WTC11 (cell line): ENCODE measurements around the gene DIP2A. TPM values are rescaled to one million over a fixed set of nuclear protein-coding genes. Genes with fewer than 3 reads are reported as not detected.

Experiments used
- ATAC-seq: fragments of 200-7000 bp; cut with Tn5 transposase; 2 replicates; pipeline ENCODE4 v1.10.0; 2021; ENCODE audit warnings: mild to moderate bottlenecking, moderate library complexity
- CTCF ChIA-PET: fragments of 300-600 bp; sonication (Branson Sonifier 250); formaldehyde crosslinking; loops from one replicate; lab custom pipeline; 2021; ENCODE audit warnings: antibody characterized with exemption; lab: Charles Lee
- POLR2A ChIA-PET: fragments of 350-600 bp; sonication (Branson Sonifier 250); formaldehyde crosslinking; loops from one replicate; lab custom pipeline; 2021; ENCODE audit warnings: antibody characterized with exemption; lab: Charles Lee
- DNase-seq: peaks from one replicate; pipeline ENCODE4 v3.0.0; 2021; ENCODE audit warnings: low spot score
- H3K27ac Mint-ChIP-seq: 2 replicates; pipeline ENCODE4 v1.8.0; 2021; ENCODE audit warnings: mixed read lengths
- H3K27me3 Mint-ChIP-seq: 2 replicates; pipeline ENCODE4 v1.8.0; 2021; ENCODE audit warnings: low read depth, mild to moderate bottlenecking, moderate library complexity, mixed read lengths
- H3K36me3 Mint-ChIP-seq: 2 replicates; pipeline ENCODE4 v1.8.0; 2021; ENCODE audit warnings: mixed read lengths
- H3K4me1 Mint-ChIP-seq: 2 replicates; pipeline ENCODE4 v1.8.0; 2022; ENCODE audit warnings: mixed read lengths
- H3K4me3 Mint-ChIP-seq: 2 replicates; pipeline ENCODE4 v1.8.0; 2021; ENCODE audit warnings: mild to moderate bottlenecking, moderate library complexity, mixed read lengths
- H3K9me3 Mint-ChIP-seq: 2 replicates; pipeline ENCODE4 v1.8.0; 2021; ENCODE audit warnings: mixed read lengths
- CREB1 ChIP-seq: sonication (generic); formaldehyde crosslinking; IDR thresholded peaks from 2 replicates; pipeline ENCODE4 v1.8.0; 2023; ENCODE audit warnings: mild to moderate bottlenecking, missing genetic modification reagents
- EMX1 ChIP-seq: fragments of 250-450 bp; sonication (Bioruptor Pico); IDR thresholded peaks from 2 replicates; pipeline ENCODE4 v1.8.0; 2021; ENCODE audit warnings: mild to moderate bottlenecking
- ETV6 ChIP-seq: sonication (generic); formaldehyde crosslinking; IDR thresholded peaks from 2 replicates; pipeline ENCODE4 v1.8.1; 2022; ENCODE audit warnings: mild to moderate bottlenecking, missing genetic modification reagents
- GRHL2 ChIP-seq: fragments of 250-450 bp; sonication (Bioruptor Pico); IDR thresholded peaks from 2 replicates; pipeline ENCODE4 v1.8.0; 2022; ENCODE audit warnings: mild to moderate bottlenecking, moderate library complexity; ENCODE audit not compliant: insufficient replicate concordance, severe bottlenecking
- MXD4 ChIP-seq: fragments of 250-450 bp; sonication (Bioruptor Pico); IDR thresholded peaks from 2 replicates; pipeline ENCODE4 v1.8.0; 2021; ENCODE audit warnings: mild to moderate bottlenecking, moderate library complexity, borderline replicate concordance
- NFATC4 ChIP-seq: fragments of 250-450 bp; sonication (Bioruptor Pico); IDR thresholded peaks from 2 replicates; pipeline ENCODE4 v1.9.0; 2021; ENCODE audit warnings: mild to moderate bottlenecking
- RELA ChIP-seq: sonication (generic); formaldehyde crosslinking; IDR thresholded peaks from 2 replicates; pipeline ENCODE4 v1.8.1; 2022; ENCODE audit warnings: missing genetic modification reagents, mild to moderate bottlenecking, borderline replicate concordance
- SMAD4 ChIP-seq: sonication (generic); formaldehyde crosslinking; IDR thresholded peaks from 2 replicates; pipeline ENCODE4 v1.8.0; 2022; ENCODE audit warnings: mild to moderate bottlenecking, missing genetic modification reagents
- ZNF219 ChIP-seq: sonication (generic); formaldehyde crosslinking; IDR thresholded peaks from 2 replicates; pipeline ENCODE4 v1.8.0; 2023; ENCODE audit warnings: missing genetic modification reagents, mild to moderate bottlenecking, borderline replicate concordance
- ZNF232 ChIP-seq: sonication (generic); formaldehyde crosslinking; IDR thresholded peaks from 2 replicates; pipeline ENCODE4 v1.8.0; 2022; ENCODE audit warnings: mild to moderate bottlenecking, missing genetic modification reagents
- ZNF263 ChIP-seq: sonication (generic); formaldehyde crosslinking; IDR thresholded peaks from 2 replicates; pipeline ENCODE4 v1.8.1; 2022; ENCODE audit warnings: low read depth, mild to moderate bottlenecking, moderate library complexity, missing genetic modification reagents
- ZNF416 ChIP-seq: fragments of 250-450 bp; sonication (Bioruptor Pico); IDR thresholded peaks from 2 replicates; pipeline ENCODE4 v1.9.0; 2021; ENCODE audit warnings: mild to moderate bottlenecking, inconsistent platforms
- total RNA-seq: library from RNA; stranded (reverse); gene quantifications from 3 replicates; pipeline ENCODE4 v1.2.3, GENCODE V29; 2021
- TF ChIP-seq, protein P1 (sequence below): fragments of 250-450 bp; sonication (Bioruptor Pico); IDR thresholded peaks from 2 replicates; pipeline ENCODE4 v2.1.2; 2022; ENCODE audit warnings: mild to moderate bottlenecking, moderate library complexity
- TF ChIP-seq, protein P2 (sequence below): fragments of 250-450 bp; sonication (Bioruptor Pico); IDR thresholded peaks from 2 replicates; pipeline ENCODE4 v1.8.0; 2021; ENCODE audit warnings: mild to moderate bottlenecking
- TF ChIP-seq, protein P3 (sequence below): sonication (generic); formaldehyde crosslinking; IDR thresholded peaks from 2 replicates; pipeline ENCODE4 v1.8.1; 2022; ENCODE audit warnings: missing genetic modification reagents, borderline replicate concordance
- TF ChIP-seq, protein P4 (sequence below): sonication (generic); formaldehyde crosslinking; IDR thresholded peaks from 2 replicates; pipeline ENCODE4 v1.8.1; 2022; ENCODE audit warnings: low read depth, mild to moderate bottlenecking, moderate library complexity, missing genetic modification reagents, borderline replicate concordance
- TF ChIP-seq, protein P5 (sequence below): sonication (generic); formaldehyde crosslinking; IDR thresholded peaks from 2 replicates; pipeline ENCODE4 v1.8.1; 2023; ENCODE audit warnings: mild to moderate bottlenecking, missing genetic modification reagents, moderate library complexity
- TF ChIP-seq, protein P6 (sequence below): sonication (generic); formaldehyde crosslinking; IDR thresholded peaks from 2 replicates; pipeline ENCODE4 v1.8.0; 2023; ENCODE audit warnings: missing genetic modification reagents, mild to moderate bottlenecking, borderline replicate concordance
- TF ChIP-seq, protein P7 (sequence below): sonication (generic); formaldehyde crosslinking; IDR thresholded peaks from 2 replicates; pipeline ENCODE4 v1.8.0; 2022; ENCODE audit warnings: mild to moderate bottlenecking, missing genetic modification reagents

The DIP2A gene
- total RNA-seq, 1 experiment from 2014 or later: 39.4 TPM

DNA sequence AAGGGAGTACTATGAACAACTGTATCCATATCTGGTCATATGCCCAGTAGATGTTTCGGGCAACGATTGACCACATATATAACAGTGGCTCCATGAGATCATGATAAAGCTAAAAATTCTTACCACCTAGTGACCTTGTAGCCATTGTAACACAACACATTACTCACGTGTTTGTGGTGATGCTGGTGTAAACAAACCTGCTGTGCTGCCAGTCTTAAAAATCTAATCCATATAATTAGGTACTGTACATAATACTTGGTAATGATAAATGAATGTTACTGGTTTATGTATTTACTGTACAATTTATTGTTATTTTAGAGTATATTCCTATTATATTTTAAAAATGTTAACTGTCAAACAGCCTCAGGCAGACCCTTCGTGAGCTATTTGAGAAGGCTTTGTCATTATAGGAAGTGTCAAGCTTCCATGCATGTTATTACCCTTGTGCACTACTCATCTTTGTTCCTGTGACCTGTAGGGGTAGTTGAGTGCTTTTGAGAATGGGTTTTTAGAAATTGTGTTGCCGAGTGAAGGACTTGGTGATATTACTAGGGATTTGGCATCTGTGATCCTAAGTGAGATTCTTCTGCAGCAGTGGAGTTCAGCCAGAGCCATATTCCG is 23.6 kb downstream of the DIP2A start:
- Mint-ChIP-seq H3K9me3 (no peaks in the 10 kb centered on the region), H3K27ac (no peak overlapping the region)
- ATAC-seq (no peak), DNase-seq (no peak)
- no peak for TF ChIP-seq ETV6 (CRISPR knock-in tag)
- TF ChIP-seq SMAD4: no peak
- TF ChIP-seq, protein P1, sequence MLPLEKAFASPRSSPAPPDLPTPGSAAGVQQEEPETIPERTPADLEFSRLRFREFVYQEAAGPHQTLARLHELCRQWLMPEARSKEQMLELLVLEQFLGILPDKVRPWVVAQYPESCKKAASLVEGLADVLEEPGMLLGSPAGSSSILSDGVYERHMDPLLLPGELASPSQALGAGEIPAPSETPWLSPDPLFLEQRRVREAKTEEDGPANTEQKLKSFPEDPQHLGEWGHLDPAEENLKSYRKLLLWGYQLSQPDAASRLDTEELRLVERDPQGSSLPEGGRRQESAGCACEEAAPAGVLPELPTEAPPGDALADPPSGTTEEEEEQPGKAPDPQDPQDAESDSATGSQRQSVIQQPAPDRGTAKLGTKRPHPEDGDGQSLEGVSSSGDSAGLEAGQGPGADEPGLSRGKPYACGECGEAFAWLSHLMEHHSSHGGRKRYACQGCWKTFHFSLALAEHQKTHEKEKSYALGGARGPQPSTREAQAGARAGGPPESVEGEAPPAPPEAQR (CRISPR knock-in tag): no peak
- no peak for TF ChIP-seq MXD4
- no peak for TF ChIP-seq NFATC4 (CRISPR knock-in tag)
- no peak for TF ChIP-seq ZNF232
- TF ChIP-seq, protein P2, sequence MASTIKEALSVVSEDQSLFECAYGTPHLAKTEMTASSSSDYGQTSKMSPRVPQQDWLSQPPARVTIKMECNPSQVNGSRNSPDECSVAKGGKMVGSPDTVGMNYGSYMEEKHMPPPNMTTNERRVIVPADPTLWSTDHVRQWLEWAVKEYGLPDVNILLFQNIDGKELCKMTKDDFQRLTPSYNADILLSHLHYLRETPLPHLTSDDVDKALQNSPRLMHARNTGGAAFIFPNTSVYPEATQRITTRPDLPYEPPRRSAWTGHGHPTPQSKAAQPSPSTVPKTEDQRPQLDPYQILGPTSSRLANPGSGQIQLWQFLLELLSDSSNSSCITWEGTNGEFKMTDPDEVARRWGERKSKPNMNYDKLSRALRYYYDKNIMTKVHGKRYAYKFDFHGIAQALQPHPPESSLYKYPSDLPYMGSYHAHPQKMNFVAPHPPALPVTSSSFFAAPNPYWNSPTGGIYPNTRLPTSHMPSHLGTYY (CRISPR knock-in tag): no peak
- TF ChIP-seq EMX1 (CRISPR knock-in tag): no peak
- TF ChIP-seq, protein P3, sequence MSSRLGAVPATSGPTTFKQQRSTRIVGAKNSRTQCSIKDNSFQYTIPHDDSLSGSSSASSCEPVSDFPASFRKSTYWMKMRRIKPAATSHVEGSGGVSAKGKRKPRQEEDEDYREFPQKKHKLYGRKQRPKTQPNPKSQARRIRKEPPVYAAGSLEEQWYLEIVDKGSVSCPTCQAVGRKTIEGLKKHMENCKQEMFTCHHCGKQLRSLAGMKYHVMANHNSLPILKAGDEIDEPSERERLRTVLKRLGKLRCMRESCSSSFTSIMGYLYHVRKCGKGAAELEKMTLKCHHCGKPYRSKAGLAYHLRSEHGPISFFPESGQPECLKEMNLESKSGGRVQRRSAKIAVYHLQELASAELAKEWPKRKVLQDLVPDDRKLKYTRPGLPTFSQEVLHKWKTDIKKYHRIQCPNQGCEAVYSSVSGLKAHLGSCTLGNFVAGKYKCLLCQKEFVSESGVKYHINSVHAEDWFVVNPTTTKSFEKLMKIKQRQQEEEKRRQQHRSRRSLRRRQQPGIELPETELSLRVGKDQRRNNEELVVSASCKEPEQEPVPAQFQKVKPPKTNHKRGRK (CRISPR knock-in tag): no peak
- TF ChIP-seq, all 79 proteins: peak for 0
- Mint-ChIP-seq H3K27me3 (no peaks in the 10 kb centered on the region), H3K4me3 (no peak overlapping the region), H3K36me3 (peaks cover 14% of the 10 kb centered on the region), H3K4me1 (no peaks in the 10 kb centered on the region)
- ChIA-PET CTCF (no interaction called here), POLR2A (no interaction called here)

DNA sequence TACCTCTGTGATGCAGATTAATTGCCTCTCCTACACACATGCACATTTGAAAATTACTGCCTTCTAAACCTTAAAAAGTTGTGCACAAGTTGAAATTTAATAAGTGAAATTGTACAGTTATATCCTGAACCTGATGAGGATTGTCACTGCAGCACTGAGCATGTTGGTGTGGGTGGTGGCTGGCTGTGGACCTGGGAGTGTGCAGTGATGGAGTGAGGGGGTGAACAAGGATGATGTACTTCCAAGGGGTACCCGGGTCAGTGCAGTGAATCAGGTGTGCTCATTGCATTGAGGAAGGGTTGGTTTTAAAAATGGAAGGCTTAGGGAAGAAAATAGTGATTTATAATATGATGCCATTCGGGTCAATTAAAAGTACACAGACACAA is 24.1 kb downstream of the DIP2A start:
- ATAC-seq (no peak), DNase-seq (no peak)
- ChIA-PET CTCF (no interaction called here), POLR2A (no interaction called here)
- Mint-ChIP-seq H3K27me3 (no peaks in the 10 kb centered on the region), H3K4me3 (no peak overlapping the region), H3K9me3 (no peaks in the 10 kb centered on the region), H3K4me1 (no peaks in the 10 kb centered on the region), H3K27ac (no peak overlapping the region), H3K36me3 (peaks cover 11% of the 10 kb centered on the region)
- TF ChIP-seq CREB1 (CRISPR knock-in tag) (no peak), ZNF263 (CRISPR knock-in tag) (no peak), ZNF219 (CRISPR knock-in tag) (no peak), EMX1 (CRISPR knock-in tag) (no peak), GRHL2 (CRISPR knock-in tag) (no peak)
- TF ChIP-seq, protein P4, sequence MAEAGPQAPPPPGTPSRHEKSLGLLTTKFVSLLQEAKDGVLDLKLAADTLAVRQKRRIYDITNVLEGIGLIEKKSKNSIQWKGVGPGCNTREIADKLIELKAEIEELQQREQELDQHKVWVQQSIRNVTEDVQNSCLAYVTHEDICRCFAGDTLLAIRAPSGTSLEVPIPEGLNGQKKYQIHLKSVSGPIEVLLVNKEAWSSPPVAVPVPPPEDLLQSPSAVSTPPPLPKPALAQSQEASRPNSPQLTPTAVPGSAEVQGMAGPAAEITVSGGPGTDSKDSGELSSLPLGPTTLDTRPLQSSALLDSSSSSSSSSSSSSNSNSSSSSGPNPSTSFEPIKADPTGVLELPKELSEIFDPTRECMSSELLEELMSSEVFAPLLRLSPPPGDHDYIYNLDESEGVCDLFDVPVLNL (CRISPR knock-in tag): no peak

DNA sequence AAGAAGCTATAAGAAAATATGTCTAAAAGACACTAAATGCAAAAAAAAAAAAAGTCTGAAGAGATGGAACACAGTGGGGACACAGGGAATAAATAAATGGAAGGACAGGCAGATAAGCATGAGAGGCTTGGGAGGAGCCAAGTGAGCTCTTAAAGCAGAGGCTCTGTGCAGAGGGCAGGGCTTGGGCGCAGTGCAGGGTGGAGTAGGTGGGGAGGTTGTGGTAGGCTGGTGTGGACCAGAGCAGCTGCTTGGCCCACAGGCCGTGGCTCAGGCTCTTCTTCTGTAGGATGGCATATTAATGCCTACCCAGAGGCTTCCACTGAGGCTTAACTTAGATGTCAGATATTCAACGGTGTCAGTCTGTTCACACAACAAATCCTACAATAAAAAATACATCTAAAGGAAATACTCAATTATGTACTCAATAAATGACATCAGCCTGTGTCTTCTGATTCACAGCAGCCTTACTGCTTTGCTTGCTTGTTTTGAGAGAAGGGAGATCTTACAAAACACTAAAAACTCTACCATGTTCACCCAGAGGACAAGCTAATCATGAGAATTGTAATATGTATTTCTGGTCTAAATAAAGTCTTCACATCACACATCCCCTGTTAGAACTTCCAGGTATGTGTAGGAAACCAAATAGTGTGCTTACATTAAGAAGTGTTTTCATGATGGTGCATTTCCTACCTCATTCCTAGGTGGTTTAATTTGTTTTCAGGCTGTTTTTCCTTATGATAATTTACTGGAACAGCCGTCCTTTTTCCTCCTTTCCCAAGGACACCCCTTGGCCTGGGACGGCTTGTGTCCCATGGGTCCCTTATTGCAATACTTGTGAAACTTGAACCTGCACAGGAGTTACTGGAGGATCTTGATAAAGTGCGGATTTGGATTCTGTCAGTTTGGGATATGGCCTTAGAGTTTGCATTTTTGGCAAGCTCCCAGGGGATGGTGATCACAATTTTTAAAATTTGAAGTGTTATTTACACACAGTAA is 24.9 kb downstream of the DIP2A start:
- Mint-ChIP-seq H3K9me3 (no peaks in the 10 kb centered on the region), H3K36me3 (peaks cover 9% of the 10 kb centered on the region), H3K4me3 (no peak overlapping the region), H3K4me1 (no peaks in the 10 kb centered on the region), H3K27ac (no peak overlapping the region), H3K27me3 (no peaks in the 10 kb centered on the region)
- POLR2A ChIA-PET: no interaction called here
- no peak for ATAC-seq
- CTCF ChIA-PET: no interaction called here
- no peak for DNase-seq
- TF ChIP-seq, protein P5, sequence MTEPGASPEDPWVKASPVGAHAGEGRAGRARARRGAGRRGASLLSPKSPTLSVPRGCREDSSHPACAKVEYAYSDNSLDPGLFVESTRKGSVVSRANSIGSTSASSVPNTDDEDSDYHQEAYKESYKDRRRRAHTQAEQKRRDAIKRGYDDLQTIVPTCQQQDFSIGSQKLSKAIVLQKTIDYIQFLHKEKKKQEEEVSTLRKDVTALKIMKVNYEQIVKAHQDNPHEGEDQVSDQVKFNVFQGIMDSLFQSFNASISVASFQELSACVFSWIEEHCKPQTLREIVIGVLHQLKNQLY (CRISPR knock-in tag): no peak
- TF ChIP-seq, protein P6, sequence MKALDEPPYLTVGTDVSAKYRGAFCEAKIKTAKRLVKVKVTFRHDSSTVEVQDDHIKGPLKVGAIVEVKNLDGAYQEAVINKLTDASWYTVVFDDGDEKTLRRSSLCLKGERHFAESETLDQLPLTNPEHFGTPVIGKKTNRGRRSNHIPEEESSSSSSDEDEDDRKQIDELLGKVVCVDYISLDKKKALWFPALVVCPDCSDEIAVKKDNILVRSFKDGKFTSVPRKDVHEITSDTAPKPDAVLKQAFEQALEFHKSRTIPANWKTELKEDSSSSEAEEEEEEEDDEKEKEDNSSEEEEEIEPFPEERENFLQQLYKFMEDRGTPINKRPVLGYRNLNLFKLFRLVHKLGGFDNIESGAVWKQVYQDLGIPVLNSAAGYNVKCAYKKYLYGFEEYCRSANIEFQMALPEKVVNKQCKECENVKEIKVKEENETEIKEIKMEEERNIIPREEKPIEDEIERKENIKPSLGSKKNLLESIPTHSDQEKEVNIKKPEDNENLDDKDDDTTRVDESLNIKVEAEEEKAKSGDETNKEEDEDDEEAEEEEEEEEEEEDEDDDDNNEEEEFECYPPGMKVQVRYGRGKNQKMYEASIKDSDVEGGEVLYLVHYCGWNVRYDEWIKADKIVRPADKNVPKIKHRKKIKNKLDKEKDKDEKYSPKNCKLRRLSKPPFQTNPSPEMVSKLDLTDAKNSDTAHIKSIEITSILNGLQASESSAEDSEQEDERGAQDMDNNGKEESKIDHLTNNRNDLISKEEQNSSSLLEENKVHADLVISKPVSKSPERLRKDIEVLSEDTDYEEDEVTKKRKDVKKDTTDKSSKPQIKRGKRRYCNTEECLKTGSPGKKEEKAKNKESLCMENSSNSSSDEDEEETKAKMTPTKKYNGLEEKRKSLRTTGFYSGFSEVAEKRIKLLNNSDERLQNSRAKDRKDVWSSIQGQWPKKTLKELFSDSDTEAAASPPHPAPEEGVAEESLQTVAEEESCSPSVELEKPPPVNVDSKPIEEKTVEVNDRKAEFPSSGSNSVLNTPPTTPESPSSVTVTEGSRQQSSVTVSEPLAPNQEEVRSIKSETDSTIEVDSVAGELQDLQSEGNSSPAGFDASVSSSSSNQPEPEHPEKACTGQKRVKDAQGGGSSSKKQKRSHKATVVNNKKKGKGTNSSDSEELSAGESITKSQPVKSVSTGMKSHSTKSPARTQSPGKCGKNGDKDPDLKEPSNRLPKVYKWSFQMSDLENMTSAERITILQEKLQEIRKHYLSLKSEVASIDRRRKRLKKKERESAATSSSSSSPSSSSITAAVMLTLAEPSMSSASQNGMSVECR (CRISPR knock-in tag): no peak
- TF ChIP-seq, protein P7, sequence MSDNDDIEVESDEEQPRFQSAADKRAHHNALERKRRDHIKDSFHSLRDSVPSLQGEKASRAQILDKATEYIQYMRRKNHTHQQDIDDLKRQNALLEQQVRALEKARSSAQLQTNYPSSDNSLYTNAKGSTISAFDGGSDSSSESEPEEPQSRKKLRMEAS (CRISPR knock-in tag): no peak
- no peak for TF ChIP-seq RELA (CRISPR knock-in tag)
- no peak for TF ChIP-seq ZNF219 (CRISPR knock-in tag)
- TF ChIP-seq ZNF416 (CRISPR knock-in tag): no peak
